KOPT-K1 (cell line): ENCODE results near the gene GTF3C1.

Experiments
- H3K27ac ChIP-seq: fragments of 200-600 bp; sonication (generic); 2 replicates; pipeline ENCODE4 v1.5.1; 2016; ENCODE audit warnings: antibody characterized with exemption, mild to moderate bottlenecking, low read depth, low read length; ENCODE audit not compliant: poor library complexity, severe bottlenecking
- H3K36me3 ChIP-seq: fragments of 200-600 bp; sonication (generic); 2 replicates; pipeline ENCODE4 v1.5.1; 2017; ENCODE audit warnings: antibody characterized with exemption, mild to moderate bottlenecking, low read length, moderate library complexity; ENCODE audit not compliant: insufficient read depth
- H3K9me3 ChIP-seq: fragments of 200-600 bp; sonication (generic); 2 replicates; pipeline ENCODE4 v1.5.1; 2017; ENCODE audit warnings: antibody characterized with exemption, low read length, mild to moderate bottlenecking; ENCODE audit not compliant: insufficient read depth, poor library complexity, severe bottlenecking

The GTF3C1 gene

GRCh38 chr16:27432558-27432957 is 117.2 kb downstream of the GTF3C1 start:
- H3K36me3 ChIP-seq = no peaks in the 10 kb centered on the region
- no peak overlapping the region for H3K27ac ChIP-seq
- H3K9me3 ChIP-seq = no peaks in the 10 kb centered on the region

GRCh38 chr16:27431773-27432532 is 117.8 kb downstream of the GTF3C1 start:
- H3K27ac ChIP-seq = no peak overlapping the region
- no peaks in the 10 kb centered on the region for H3K9me3 ChIP-seq
- no peaks in the 10 kb centered on the region for H3K36me3 ChIP-seq

GRCh38 chr16:27430923-27431484 is 118.7 kb downstream of the GTF3C1 start:
- H3K27ac ChIP-seq = no peak overlapping the region
- no peaks in the 10 kb centered on the region for H3K36me3 ChIP-seq
- H3K9me3 ChIP-seq = no peaks in the 10 kb centered on the region

- no peaks in the 10 kb centered on the region for H3K36me3 ChIP-seq
- H3K27ac ChIP-seq = no peak overlapping the region
- H3K9me3 ChIP-seq = no peaks in the 10 kb centered on the region
Observed at GRCh38 chr16:27430512-27430911, 119.2 kb downstream of the GTF3C1 start.

- Histone ChIP-seq H3K36me3 (no peaks in the 10 kb centered on the region), H3K9me3 (no peaks in the 10 kb centered on the region), H3K27ac (no peak overlapping the region)
Observed at GRCh38 chr16:27429981-27430441, 119.7 kb downstream of the GTF3C1 start.

- Histone ChIP-seq H3K9me3 (no peaks in the 10 kb centered on the region), H3K27ac (no peak overlapping the region), H3K36me3 (no peaks in the 10 kb centered on the region)
Observed at GRCh38 chr16:27429330-27429871, 120.3 kb downstream of the GTF3C1 start.

- Histone ChIP-seq H3K27ac (no peak overlapping the region), H3K9me3 (peaks cover under 1% of the 10 kb centered on the region), H3K36me3 (no peaks in the 10 kb centered on the region)
Observed at GRCh38 chr16:27428026-27428785, 121.5 kb downstream of the GTF3C1 start.

- no peak overlapping the region for H3K27ac ChIP-seq
- H3K36me3 ChIP-seq = no peaks in the 10 kb centered on the region
- peaks cover 7% of the 10 kb centered on the region for H3K9me3 ChIP-seq
Observed at GRCh38 chr16:27427538-27427937, 122.2 kb downstream of the GTF3C1 start.

- Histone ChIP-seq H3K27ac (peak overlapping the region; percentile 15), H3K36me3 (no peaks in the 10 kb centered on the region), H3K9me3 (peaks cover 16% of the 10 kb centered on the region)
Observed at GRCh38 chr16:27426423-27427408, 123.0 kb downstream of the GTF3C1 start.

GRCh38 chr16:27425961-27426360 is 123.8 kb downstream of the GTF3C1 start:
- Histone ChIP-seq H3K9me3 (peaks cover 22% of the 10 kb centered on the region), H3K27ac (no peak overlapping the region)

GRCh38 chr16:27424772-27425498 is 124.8 kb downstream of the GTF3C1 start:
- Histone ChIP-seq H3K36me3 (no peaks in the 10 kb centered on the region), H3K9me3 (peaks cover 22% of the 10 kb centered on the region), H3K27ac (no peak overlapping the region)

More at GRCh38 chr16:27425961-27426360, 123.8 kb downstream of the GTF3C1 start:
- no peaks in the 10 kb centered on the region for H3K36me3 ChIP-seq

GRCh38 chr16:27421961-27422740 is 127.6 kb downstream of the GTF3C1 start:
- Histone ChIP-seq H3K27ac (no peak overlapping the region), H3K9me3 (peaks cover 22% of the 10 kb centered on the region), H3K36me3 (no peaks in the 10 kb centered on the region)

- peaks cover 21% of the 10 kb centered on the region for H3K9me3 ChIP-seq
- H3K36me3 ChIP-seq = no peaks in the 10 kb centered on the region
- no peak overlapping the region for H3K27ac ChIP-seq
Observed at GRCh38 chr16:27417047-27417671, 132.6 kb downstream of the GTF3C1 start.
